K562 (cell line): ENCODE measurements around the gene PBX2. TPM values are rescaled to one million over a fixed set of nuclear protein-coding genes. Genes with fewer than 3 reads are reported as not detected.
A peak's percentile ranks its signal among the peaks of the same experiment; 100 is the strongest.

Experiments
- ATAC-seq: fragments of 200-7000 bp; cut with Tn5 transposase; 3 replicates; pipeline ENCODE4 v1.9.1; 2020; ENCODE audit warnings: moderate library complexity
- BruUV-seq: library from RNA; stranded (reverse); fragments of 400-500 nt; replicated peaks from 2 replicates; lab custom pipeline; 2021; lab: Mats Ljungman, UMichigan
- CTCF ChIA-PET: fragments of 300-600 bp; formaldehyde crosslinking; extraction: SDS; loops from one replicate; lab custom pipeline; 2021; ENCODE audit warnings: low intra/inter-chr PET ratio; lab: Yijun Ruan, JAX
- POLR2A ChIA-PET: fragments of 300-600, 350-650 bp; sonication (Branson Sonifier 250); formaldehyde crosslinking; extraction: SDS; loops from one replicate; lab custom pipeline; 2021; ENCODE audit warnings: antibody characterized with exemption, inconsistent platforms; lab: Yijun Ruan, JAX
- DNase-seq, 4 experiments: peaks; one replicate each; pipeline versions ENCODE4 v3.0.0 to v3.0.0-alpha.2; 2011 to 2018; ENCODE audit warnings: low spot score in 3 of 4, mixed read lengths in 3 of 4; ENCODE audit errors: extremely low read depth in 1 of 4
- FAIRE-seq: peaks from 2 replicates; lab custom pipeline; 2011; peaks lifted over from hg19 to GRCh38; lab: Jason Lieb, UNC
- H2AFZ ChIP-seq: 2 replicates; pipeline ENCODE4 v1.6.0; 2011; ENCODE audit warnings: low read depth, low read length, control low read depth, inconsistent platforms
- H3K27ac ChIP-seq: fragments of 200-600 bp; 3 replicates; pipeline ENCODE4 v1.8.0; 2011; ENCODE audit warnings: low read depth, mild to moderate bottlenecking, control low read depth, inconsistent platforms, low read length, moderate library complexity, mixed read lengths; ENCODE audit errors: extremely low read depth
- H3K27me3 ChIP-seq, 2 experiments: fragments of 300-600 bp in 1 of 2; 2 replicates in 1 of 2; 3 replicates in 1 of 2; pipeline versions ENCODE4 v1.6.0 to v1.8.0; 2011; ENCODE audit warnings: inconsistent platforms in 2 of 2, low read length in 2 of 2, mild to moderate bottlenecking in 1 of 2, mixed read lengths in 1 of 2, moderate library complexity in 1 of 2; ENCODE audit not compliant: control insufficient read depth in 2 of 2, insufficient read depth in 2 of 2
- H3K36me3 ChIP-seq: fragments of 300-600 bp; 3 replicates; pipeline ENCODE4 v1.8.0; 2011; ENCODE audit warnings: mild to moderate bottlenecking, low read length, inconsistent platforms; ENCODE audit not compliant: control insufficient read depth, insufficient read depth
- H3K4me1 ChIP-seq, 2 experiments: fragments of 200-600 bp in 1 of 2; replicated peaks in 1 of 2; 2 replicates in 1 of 2; 3 replicates in 1 of 2; pipeline versions ENCODE4 v1.5.1 to v1.8.0; 2011; ENCODE audit warnings: inconsistent platforms in 2 of 2, low read length in 2 of 2, mild to moderate bottlenecking in 1 of 2, mixed read lengths in 1 of 2, moderate library complexity in 1 of 2; ENCODE audit not compliant: control insufficient read depth in 2 of 2, insufficient read depth in 2 of 2
- H3K4me2 ChIP-seq: 2 replicates; pipeline ENCODE4 v1.6.1; 2011; ENCODE audit warnings: low read length, control low read depth, inconsistent platforms, mixed read lengths; ENCODE audit not compliant: insufficient read depth
- H3K4me3 ChIP-seq: fragments of 200-600 bp; sonication (generic), shearing (Covaris generic); 2 replicates; pipeline ENCODE4 v1.5.1; 2016; ENCODE audit warnings: control low read depth, inconsistent platforms
- H3K79me2 ChIP-seq: fragments of 200-600 bp; 3 replicates; pipeline ENCODE4 v1.8.0; 2011; ENCODE audit warnings: low read length, inconsistent platforms; ENCODE audit not compliant: control insufficient read depth, insufficient read depth
- H3K9ac ChIP-seq, 2 experiments: 2 replicates each; pipeline versions ENCODE4 v1.6.0 to v1.6.1; 2011; ENCODE audit warnings: low read depth in 2 of 2, low read length in 2 of 2, control low read depth in 1 of 2, inconsistent platforms in 1 of 2, mild to moderate bottlenecking in 1 of 2, mixed read lengths in 1 of 2; ENCODE audit not compliant: insufficient read depth in 1 of 2
- H3K9me1 ChIP-seq: one replicate; pipeline ENCODE4 v1.6.0; 2011; ENCODE audit warnings: inconsistent platforms, mild to moderate bottlenecking, low read length, moderate library complexity; ENCODE audit not compliant: control insufficient read depth, insufficient read depth
- H3K9me3 ChIP-seq: replicated peaks from 2 replicates; pipeline ENCODE4 v1.5.1; 2011; ENCODE audit warnings: low read depth, low read length, inconsistent platforms; ENCODE audit not compliant: control insufficient read depth, insufficient read depth
- H4K20me1 ChIP-seq: replicated peaks from 2 replicates; pipeline ENCODE4 v1.6.1; 2011; ENCODE audit warnings: low read length, inconsistent platforms, mixed read lengths; ENCODE audit not compliant: control insufficient read depth, insufficient read depth
- ARID4B ChIP-seq: sonication (generic); formaldehyde crosslinking; IDR thresholded peaks from 2 replicates; pipeline ENCODE4 v1.8.0; 2022; ENCODE audit warnings: mild to moderate bottlenecking, missing genetic modification reagents
- CBX3 ChIP-seq, 2 experiments: IDR thresholded peaks; 1 replicate in 1 of 2; 2 replicates in 1 of 2; pipeline ENCODE4 v1.6.1; 2012; ENCODE audit warnings: inconsistent platforms in 2 of 2, low read length in 2 of 2, borderline replicate concordance in 1 of 2, control low read depth in 1 of 2
- PYGO2 ChIP-seq: fragments of 450-650 bp; IDR thresholded peaks from 2 replicates; pipeline ENCODE4 v1.6.1; 2016; ENCODE audit warnings: mild to moderate bottlenecking, missing genetic modification characterization, moderate library complexity, missing compliant biosample characterization
- SMC3 ChIP-seq: conservative IDR thresholded peaks from 2 replicates; pipeline ENCODE4 v1.6.1; 2011; ENCODE audit warnings: low read depth, low read length, improper control_type of control experiment; ENCODE audit not compliant: insufficient read depth
- SRSF1 ChIP-seq: fragments of 200-400 bp; formaldehyde crosslinking; IDR thresholded peaks from 2 replicates; pipeline ENCODE4 v1.6.1; 2017; ENCODE audit warnings: mild to moderate bottlenecking, low read depth, low read length, moderate library complexity
- TBL1XR1 ChIP-seq, 2 experiments: IDR thresholded peaks; 2 replicates each; pipeline ENCODE4 v1.6.1; 2012; ENCODE audit warnings: improper control_type of control experiment in 2 of 2, low read length in 2 of 2, mild to moderate bottlenecking in 1 of 2
- ZBED1 ChIP-seq: IDR thresholded peaks from 2 replicates; pipeline ENCODE4 v1.6.1; 2014
- ZNF347 ChIP-seq: fragments of 450-650 bp; formaldehyde crosslinking; IDR thresholded peaks from 2 replicates; pipeline ENCODE4 v1.4.0; 2020; ENCODE audit warnings: low read depth, mild to moderate bottlenecking, moderate library complexity
- WGBS: fragments of 100-300 bp; shearing (Covaris generic); methylation state at CpG from one replicate; pipeline ENCODE4 v1.1.6; 2016; ENCODE audit warnings: low coverage, mixed read lengths; ENCODE audit not compliant: insufficient coverage; ENCODE audit errors: missing lambda C conversion rate; 5-methylcytosine and 5-hydroxymethylcytosine counted together
- in situ Hi-C: fragments of 300-500 bp; cut with MboI; formaldehyde crosslinking; loops from 4 replicates; pipeline ENCODE4 v1.15.0; 2018; ENCODE audit warnings: inconsistent platforms, mixed read lengths
- intact Hi-C: fragments of 100-400 bp; cut with micrococcal nuclease; formaldehyde crosslinking; loops from 2 replicates; pipeline ENCODE4 v1.14.2; 2022
- polyA plus RNA-seq, 8 experiments: library from polyadenylated mRNA; depleted of rRNA in 4 of 8; stranded (reverse) in 5 of 8; unstranded in 3 of 8; fragments of >200 nt; fragmentation: Nextera tagmentation in 2 of 8; fragmentation: Illumina TruSeq in 1 of 8; extraction: Ambion mirVana in 2 of 8; extraction: Trizol in 1 of 8; gene quantifications; 2 replicates each; pipeline versions ENCODE4 v1.2.1 to v1.2.3, GENCODE V29; 2011 to 2014; ENCODE audit warnings: inconsistent platforms in 1 of 8, missing spikeins in 1 of 8
- total RNA-seq, 7 experiments: library from RNA; depleted of rRNA in 6 of 7; stranded (reverse); fragments of >200 nt in 6 of 7; fragmentation: Illumina TruSeq in 2 of 7; extraction: Trizol in 2 of 7; gene quantifications; 2 replicates each; pipeline versions ENCODE4 v1.2.1 to v1.2.3, GENCODE V29; 2011 to 2021; ENCODE audit warnings: low replicate concordance in 1 of 7

Gene PBX2
- total and polyA plus RNA-seq, 9 of the 15 experiments (the other 6 are each of a cell fraction or from before 2014, with no cell fraction given), result 1.9 to 134 (median 62.5) TPM

GRCh38 chr6:32151181-32151862 is 38.7 kb downstream of the PBX2 start:
- in situ Hi-C loops (no loop called here), intact Hi-C loops (no loop called here)
- Histone ChIP-seq H3K9ac (no peak overlapping the region; a peak in 1 of 4 replicates), H3K36me3 (peaks cover 12% of the 10 kb centered on the region), H3K27me3 (no peaks in the 10 kb centered on the region), H3K4me1 (peaks cover 31 to 65% of the 10 kb centered on the region in 2 experiments), H3K9me3 (no peaks in the 10 kb centered on the region), H2AFZ (no peak overlapping the region), H3K27ac (no peak overlapping the region), H3K9me1 (no peaks in the 10 kb centered on the region), H3K4me3 (no peak overlapping the region), H3K4me2 (no peak overlapping the region), H4K20me1 (no peaks in the 10 kb centered on the region), H3K79me2 (peaks cover 39% of the 10 kb centered on the region)
- DNase-seq (no peak), ATAC-seq (no peak), FAIRE-seq (peak; percentile 67)
- TF ChIP-seq TBL1XR1 (IDR thresholded peaks at IDR 0.05; ENCODE audit: low read length in 2 of 2) (no peak), ARID4B (0 out of 2 replicates have a peak, but pooled peaks have one; percentile 25), SRSF1 (no peak), ZBED1 (no peak), PYGO2 (tag) (no peak), CBX3 (IDR thresholded peaks at IDR 0.05; ENCODE audit: borderline replicate concordance in 1 of 2, low read length in 2 of 2) (no peak), SMC3 (no peak), ZNF347 (CRISPR knock-in tag) (no peak)
- ChIA-PET POLR2A (interaction anchor here (0.6 to 2.1 kb wide), 5 partner anchors 12 to 60 kb away, joined by 3 to 7 read pairs (median 4); partner anchors contain the start of gene FKBPL), CTCF (no interaction called here)
- no TSS peak for BruUV-seq
- 57% methylated on average over 6 of the region's 8 CpGs for WGBS
